DMS 273 treated with DMSO at 0.1 percent for 48 hours (cell line): ENCODE data around the gene CCL16.
"Not testable (repeated sequence)": the region's sequence is repeated elsewhere in the genome, so short reads cannot be mapped to it uniquely, and the experiment has no call there.

ENCODE experiments used
- DNase-seq: peaks from one replicate; lab custom pipeline; 2025; lab: John Stamatoyannopoulos, UW

CCL16 gene

GRCh38 chr17:35984140-35984539 lies 2.8 kb upstream of the CCL16 start:
- DNase-seq = no peak

- no peak for DNase-seq
Observed at GRCh38 chr17:35982409-35983191, 1.3 kb upstream of the CCL16 start.

DNA sequence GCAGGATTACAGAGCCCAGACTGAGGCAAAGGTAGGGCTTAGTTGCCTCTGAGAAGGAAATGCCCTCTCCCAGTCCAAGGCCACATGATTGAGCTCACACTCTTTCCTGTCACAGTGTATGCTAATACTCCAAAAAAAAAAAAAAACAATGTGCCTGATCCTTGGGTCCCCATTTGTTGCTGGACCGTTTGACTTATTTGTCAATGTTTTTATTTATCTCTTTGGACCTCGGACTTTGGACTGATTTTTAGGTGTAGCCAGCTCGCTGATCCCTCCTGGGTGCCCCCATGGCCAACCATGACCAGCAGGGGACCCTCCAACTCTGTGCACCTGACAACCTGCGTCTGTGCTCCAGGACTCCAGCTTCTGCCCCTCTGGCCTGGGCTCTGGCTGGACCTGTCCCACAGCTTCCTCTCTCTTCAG lies 622 bp upstream of the CCL16 start:
- no peak for DNase-seq

DNA sequence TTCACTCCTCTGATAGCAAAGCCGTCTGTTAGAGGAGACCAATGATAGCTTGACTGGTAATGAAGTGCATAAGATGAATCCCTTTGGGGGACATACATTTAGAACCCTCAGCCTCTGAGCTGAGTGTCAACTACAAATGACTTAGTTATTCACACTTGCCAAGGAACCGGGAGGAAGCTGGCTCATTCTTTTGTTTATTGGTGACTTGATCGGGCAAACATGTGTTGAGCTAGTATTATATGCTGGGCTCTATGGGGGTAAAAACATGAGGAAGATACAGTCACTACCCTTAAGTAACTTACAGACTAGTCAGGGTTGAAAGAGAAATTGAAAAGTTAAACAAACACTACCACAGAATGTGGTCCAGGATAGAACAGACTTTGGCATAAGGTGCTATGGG lies 3.0 kb downstream of the CCL16 start:
- DNase-seq = no peak

GRCh38 chr17:35977509-35977908 lies 3.8 kb downstream of the CCL16 start:
- DNase-seq = no peak

DNA sequence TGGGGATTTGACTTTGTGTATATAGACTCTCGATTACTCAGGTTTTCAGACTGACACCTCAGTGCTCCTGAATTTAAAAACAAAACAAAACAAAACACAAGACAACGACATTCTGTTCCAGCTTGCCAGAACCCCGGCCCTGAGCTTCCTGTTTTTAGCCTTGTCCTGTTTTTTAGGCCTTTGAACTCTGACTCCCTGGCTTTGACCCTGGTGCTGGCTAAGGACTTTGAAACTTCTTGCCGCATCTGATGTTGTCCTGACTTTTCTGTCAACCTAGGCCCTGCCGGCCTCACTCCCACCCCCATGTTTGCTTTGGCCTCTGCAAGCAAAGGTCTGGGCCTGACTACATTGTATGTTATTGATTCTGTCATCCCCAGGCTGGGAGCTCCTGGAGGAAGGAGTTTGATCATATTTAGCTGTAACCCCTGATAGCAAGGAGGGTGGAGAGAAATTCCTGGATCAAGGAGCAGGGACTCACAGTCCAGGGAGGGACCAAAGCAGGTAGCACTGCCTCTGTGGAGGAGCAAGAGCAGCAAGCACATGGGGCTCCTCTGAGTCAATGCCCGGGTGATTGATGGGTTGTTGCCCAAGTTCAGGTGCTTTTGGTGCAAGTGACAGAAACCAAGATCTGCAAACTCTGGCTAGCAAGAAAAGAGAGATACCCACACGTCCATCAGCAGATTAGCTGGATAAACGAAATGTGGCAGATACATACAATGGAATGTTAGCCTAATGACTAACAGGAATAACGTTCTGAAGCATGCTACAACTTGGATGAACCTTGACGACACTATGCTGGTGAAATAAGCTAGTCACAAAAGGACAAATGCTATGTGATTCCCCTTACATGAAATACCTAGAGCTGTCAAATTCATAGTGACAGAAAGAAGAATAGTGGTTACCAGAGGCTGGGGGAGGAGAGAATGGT lies 7.7 kb downstream of the CCL16 start:
- DNase-seq = no peak

- no peak for DNase-seq
Observed at GRCh38 chr17:35972945-35973332, 8.4 kb downstream of the CCL16 start.

GRCh38 chr17:35972535-35972934 lies 8.8 kb downstream of the CCL16 start:
- no peak for DNase-seq

- DNase-seq = no peak
Observed at GRCh38 chr17:35972066-35972465, 9.2 kb downstream of the CCL16 start.

DNA sequence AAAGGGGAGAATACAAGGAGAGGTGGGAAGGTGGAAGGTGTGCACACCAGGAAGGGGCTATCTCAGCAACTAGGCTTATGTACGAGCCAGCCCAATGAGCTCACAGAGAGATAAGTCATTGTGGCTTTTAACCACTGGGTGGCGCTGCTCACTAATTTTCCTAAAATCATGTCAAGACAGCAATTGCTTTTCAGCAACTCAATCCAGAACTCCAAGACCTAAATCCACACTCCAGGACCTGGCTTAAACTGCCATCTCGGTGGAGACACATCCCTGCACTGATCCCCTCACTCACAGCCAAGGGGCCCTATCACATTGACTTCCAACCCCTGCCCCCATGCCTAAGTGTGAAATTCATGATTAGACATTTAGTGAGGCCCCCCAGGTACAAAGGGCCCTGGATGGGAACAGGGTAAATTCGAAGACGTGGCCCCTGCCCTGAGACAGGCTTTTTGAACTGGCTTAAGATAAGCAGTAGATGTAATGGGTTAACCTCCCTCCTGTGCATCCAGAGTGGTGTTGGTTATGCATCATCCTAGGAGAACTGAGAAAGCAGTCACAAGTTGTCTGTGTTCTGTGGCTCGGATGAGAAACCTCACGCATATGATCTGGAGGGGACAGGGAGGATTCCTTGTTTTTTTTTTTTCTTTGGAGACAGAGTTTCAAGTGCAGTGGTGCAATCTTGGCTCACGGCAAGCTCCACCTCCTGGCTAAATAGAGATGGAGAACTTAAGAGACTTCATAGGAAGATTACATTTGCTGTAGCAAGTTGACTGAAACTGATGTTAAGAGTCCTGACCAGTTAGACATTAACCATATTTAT lies 11.5 kb downstream of the CCL16 start:
- peak; percentile 30 for DNase-seq

GRCh38 chr17:35968520-35969054 lies 12.7 kb downstream of the CCL16 start:
- DNase-seq = no peak

- DNase-seq = no peak
Observed at GRCh38 chr17:35965272-35965671, 16.0 kb downstream of the CCL16 start.

DNA sequence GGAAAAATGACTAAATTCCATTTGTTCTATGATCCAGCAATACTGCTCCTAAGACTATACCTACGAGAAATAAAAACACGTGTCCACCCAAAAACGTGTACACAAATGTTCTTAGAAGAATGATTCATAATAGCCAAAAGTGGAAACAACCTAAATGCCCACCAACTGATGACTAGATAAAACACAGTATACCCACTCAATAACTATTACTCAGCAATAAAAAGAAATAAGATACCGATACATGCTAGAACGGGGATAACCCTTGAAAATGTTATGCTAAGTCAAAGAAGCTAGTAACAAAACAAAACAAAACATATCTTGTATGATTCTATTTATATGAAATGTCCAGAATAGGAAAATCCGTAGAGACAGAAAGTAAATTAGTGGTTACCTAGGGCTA lies 17.6 kb downstream of the CCL16 start:
- no peak for DNase-seq

DNA sequence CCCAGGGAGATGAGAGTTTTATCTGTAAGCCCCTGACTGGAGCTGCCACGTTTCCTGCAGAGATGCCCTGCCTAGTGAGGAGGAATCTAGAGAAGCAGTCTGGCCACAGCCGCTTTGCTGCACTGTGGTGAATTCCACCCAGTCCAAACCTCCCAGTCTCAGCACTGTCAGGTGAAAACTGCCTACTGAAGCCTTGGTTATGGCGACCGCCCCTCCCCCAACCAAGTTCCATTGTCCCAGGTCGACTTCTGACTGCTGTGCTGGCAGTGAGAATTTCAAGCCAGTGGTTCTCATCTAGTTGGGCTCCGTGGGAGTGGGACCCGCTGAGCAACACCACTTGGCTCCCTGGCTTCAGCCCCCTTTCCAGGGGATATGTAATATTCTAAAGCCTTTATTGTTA lies 27.6 kb downstream of the CCL16 start:
- DNase-seq = no peak

- DNase-seq = no peak
Observed at GRCh38 chr17:35949401-35949800, 31.9 kb downstream of the CCL16 start.

DNA sequence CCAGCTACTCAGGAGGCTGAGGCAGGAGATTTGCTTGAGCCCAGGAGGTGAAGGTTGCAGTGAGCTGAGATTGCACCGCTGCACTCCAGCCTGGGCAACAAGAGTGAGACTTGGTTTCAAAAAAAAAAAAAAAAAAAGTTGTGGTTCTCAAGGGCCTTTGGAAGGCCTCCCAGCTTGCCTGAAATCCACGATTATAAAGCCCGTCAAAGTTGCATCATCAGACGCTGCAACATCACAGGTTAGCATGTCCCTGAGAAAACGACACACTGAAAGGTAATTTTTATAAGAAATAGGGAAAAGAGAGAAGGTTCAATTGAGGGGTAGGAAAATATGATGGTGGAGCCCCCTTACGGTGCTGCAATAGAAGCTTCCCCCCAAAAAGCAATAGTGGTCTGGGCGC lies 33.2 kb downstream of the CCL16 start:
- no peak for DNase-seq

DNA sequence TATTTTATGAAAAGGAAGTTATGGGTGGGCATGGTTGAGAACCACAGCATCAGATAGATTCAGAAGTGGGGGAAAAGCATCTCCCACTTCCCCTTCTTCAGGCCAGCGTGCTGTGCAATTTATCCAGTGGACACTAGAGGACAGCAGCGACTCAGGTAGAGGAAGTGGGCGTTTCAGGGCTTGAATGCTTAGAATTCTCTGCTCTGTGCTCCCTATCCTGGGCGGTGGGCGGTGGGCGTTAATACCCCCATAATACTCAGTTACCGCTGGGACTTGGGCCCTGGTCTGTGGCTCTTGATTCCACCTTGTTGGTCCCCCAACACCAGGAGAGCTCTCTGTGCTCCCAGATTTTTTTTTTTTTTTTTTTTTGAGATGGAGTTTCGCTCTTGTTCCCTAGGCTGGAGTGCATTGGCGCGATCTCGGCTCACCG lies 34.1 kb downstream of the CCL16 start:
- no peak for DNase-seq

DNA sequence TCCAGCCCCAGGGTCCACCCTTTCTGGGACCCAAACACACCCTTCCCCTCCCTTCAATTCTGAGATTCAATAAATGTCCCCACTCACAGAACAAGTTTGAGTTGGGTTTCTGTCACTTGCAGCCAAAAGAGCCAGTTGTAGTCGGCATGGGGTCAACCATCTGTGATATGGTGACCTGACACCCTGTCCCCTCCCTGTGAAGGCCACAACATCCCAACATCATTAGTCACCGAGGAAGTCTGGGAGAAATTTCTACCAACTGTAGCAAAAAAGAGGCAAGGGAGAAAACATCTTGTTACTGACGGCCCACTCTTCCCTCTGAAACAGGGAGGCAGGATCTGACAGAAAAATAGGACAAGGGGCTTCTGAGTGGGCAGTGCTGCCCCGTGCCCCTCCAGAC lies 37.1 kb downstream of the CCL16 start:
- DNase-seq = no peak

DNA sequence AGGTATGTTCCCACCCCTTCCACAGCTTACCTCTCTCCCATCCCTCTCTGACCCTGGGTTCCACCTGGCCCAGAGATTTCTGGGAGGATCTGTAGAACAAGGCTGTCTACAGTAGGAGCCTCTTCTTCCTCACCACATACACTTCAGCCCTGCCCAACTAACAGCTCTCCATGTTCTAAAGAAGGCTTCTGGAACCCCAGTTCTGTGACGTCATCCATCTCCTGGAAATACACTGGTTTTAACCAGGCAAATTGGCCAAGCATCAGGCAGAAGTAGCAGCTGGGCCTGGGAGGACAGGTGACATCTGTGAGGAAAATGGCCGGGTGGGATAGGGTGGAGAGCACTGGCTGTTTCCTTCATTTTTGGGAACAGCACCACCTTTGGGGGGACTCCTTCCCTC lies 37.8 kb downstream of the CCL16 start, which contains the start of gene LYZL6:
Gene LYZL6 (minus strand): TSS at position 177 of the 400 bp plus-strand sequence. CDS start 4,357 bp downstream, outside the sequence.
- no peak for DNase-seq

DNA sequence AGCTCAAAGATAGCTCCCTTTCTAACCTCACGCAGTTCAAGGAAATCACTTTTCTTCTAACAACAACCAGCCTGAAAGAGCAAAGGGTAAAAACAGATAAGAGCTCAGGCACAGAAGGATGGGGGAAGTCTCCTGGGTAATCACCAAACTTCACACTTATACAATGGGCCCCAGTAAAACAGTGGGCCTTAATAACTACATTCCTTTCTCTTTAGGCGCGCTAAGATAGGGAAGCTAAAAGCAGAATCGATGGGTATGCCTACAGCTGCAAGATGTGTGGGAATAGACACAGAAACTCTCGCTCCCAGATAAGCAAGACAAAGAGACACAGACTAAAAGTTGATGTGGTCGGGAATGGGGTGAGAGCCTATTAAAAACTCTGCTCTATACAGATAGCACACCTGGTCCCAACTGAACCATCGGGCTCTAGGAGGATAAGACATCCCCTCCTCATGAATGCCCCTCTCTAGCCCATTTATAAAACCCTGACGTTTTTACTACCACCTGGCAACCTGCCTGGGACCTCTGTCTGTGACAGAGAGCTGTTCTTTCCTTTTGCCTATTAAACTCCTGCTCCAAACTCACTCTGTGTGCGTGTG lies 38.6 kb downstream of the CCL16 start:
- no peak for DNase-seq

DNA sequence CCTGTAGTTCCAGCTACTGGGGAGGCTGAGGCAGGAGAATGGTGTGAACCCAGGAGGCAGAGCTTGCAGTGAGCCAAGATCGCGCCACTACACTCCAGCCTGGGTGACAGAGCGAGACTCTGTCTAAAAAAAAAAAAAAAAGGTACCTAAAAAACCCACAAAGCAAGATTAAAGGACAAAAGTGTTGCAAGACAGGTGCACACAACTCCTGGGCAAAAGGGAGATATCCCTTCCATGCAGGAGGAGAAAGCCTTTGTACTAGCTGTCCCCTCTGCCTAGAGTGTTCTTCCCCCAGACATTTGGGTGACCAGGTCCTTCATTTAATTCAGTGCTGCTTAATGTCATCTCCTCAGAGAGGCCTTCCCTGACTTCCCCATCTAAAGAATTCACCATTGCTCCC lies 42.8 kb downstream of the CCL16 start:
- not testable (repeated sequence) for DNase-seq
